ENCODE data around the gene ZNF280B. TPM values are rescaled to one million over a fixed set of nuclear protein-coding genes. Genes with fewer than 3 reads are reported as not detected.
"Not testable (repeated sequence)": the region's sequence is repeated elsewhere in the genome, so short reads cannot be mapped to it uniquely, and the experiment has no call there.

ZNF280B gene
- total RNA-seq, 6 experiments from 2014 or later: 0.14 to 0.48 (median 0.35) TPM

- no peak overlapping the region for H3K27ac Mint-ChIP-seq
- peaks cover 25% of the 10 kb centered on the region for H3K9me3 Mint-ChIP-seq
- no peak overlapping the region for H3K4me3 Mint-ChIP-seq
- TF ChIP-seq CTCF (IDR thresholded peaks at IDR 0.05): no peak
- H3K4me1 Mint-ChIP-seq (ENCODE audit: low read depth): no peaks in the 10 kb centered on the region
- DNase-seq: no peak
- peaks cover 8% of the 10 kb centered on the region; the same call in 1 of the 2 replicates for H3K36me3 Mint-ChIP-seq (ENCODE audit: low read depth)
- H3K27me3 Mint-ChIP-seq (ENCODE audit: insufficient read depth): peaks cover 3% of the 10 kb centered on the region; the same call in 1 of the 2 replicates
These were observed 5.1 kb upstream of the ZNF280B start for GRCh38 chr22:22513619-22514018.

GRCh38 chr22:22512951-22513350, 4.4 kb upstream of the ZNF280B start:
- Mint-ChIP-seq H3K9me3 (peaks cover 26% of the 10 kb centered on the region), H3K27ac (no peak overlapping the region), H3K4me1 (ENCODE audit: low read depth) (no peaks in the 10 kb centered on the region), H3K4me3 (no peak overlapping the region), H3K27me3 (ENCODE audit: insufficient read depth) (peaks cover 3% of the 10 kb centered on the region; the same call in 1 of the 2 replicates), H3K36me3 (ENCODE audit: low read depth) (peaks cover 9% of the 10 kb centered on the region; the same call in 1 of the 2 replicates)
- TF ChIP-seq CTCF (IDR thresholded peaks at IDR 0.05): no peak
- DNase-seq: no peak

- H3K27me3 Mint-ChIP-seq (ENCODE audit: insufficient read depth): not testable (repeated sequence)
These were observed 2.3 kb upstream of the ZNF280B start for GRCh38 chr22:22510833-22511232.

GRCh38 chr22:22509912-22510311, 1.4 kb upstream of the ZNF280B start:
- H3K27me3 Mint-ChIP-seq (ENCODE audit: insufficient read depth); H3K4me3 Mint-ChIP-seq: not testable (repeated sequence)
- H3K9me3 Mint-ChIP-seq: peaks cover 37% of the 10 kb centered on the region

More at GRCh38 chr22:22510833-22511232, 2.3 kb upstream of the ZNF280B start:
- not testable (repeated sequence) for DNase-seq; H3K27ac Mint-ChIP-seq; H3K4me1 Mint-ChIP-seq (ENCODE audit: low read depth); H3K4me3 Mint-ChIP-seq
- Mint-ChIP-seq H3K9me3 (peaks cover 37% of the 10 kb centered on the region), H3K36me3 (ENCODE audit: low read depth) (peaks cover 16% of the 10 kb centered on the region; the same call in 1 of the 2 replicates)

GRCh38 chr22:22507743-22508273, 734 bp downstream of the ZNF280B start:
- H3K9me3 Mint-ChIP-seq: peaks cover 31% of the 10 kb centered on the region
- H3K4me3 Mint-ChIP-seq: peak overlapping the region; percentile 30; the same call in 1 of the 2 replicates
- H3K36me3 Mint-ChIP-seq (ENCODE audit: low read depth): peaks cover 16% of the 10 kb centered on the region; the same call in 1 of the 2 replicates
- H3K27ac Mint-ChIP-seq: no peak overlapping the region
- H3K4me1 Mint-ChIP-seq (ENCODE audit: low read depth): no peaks in the 10 kb centered on the region
- DNase-seq: no peak
- no peaks in the 10 kb centered on the region for H3K27me3 Mint-ChIP-seq (ENCODE audit: insufficient read depth)
- TF ChIP-seq CTCF (IDR thresholded peaks at IDR 0.05): no peak

More at GRCh38 chr22:22509912-22510311, 1.4 kb upstream of the ZNF280B start:
- H3K27ac Mint-ChIP-seq; DNase-seq; H3K4me1 Mint-ChIP-seq (ENCODE audit: low read depth): not testable (repeated sequence)
- H3K36me3 Mint-ChIP-seq (ENCODE audit: low read depth): peaks cover 16% of the 10 kb centered on the region; the same call in 1 of the 2 replicates

GRCh38 chr22:22506736-22507135, 1.8 kb downstream of the ZNF280B start:
- no peak overlapping the region for H3K4me3 Mint-ChIP-seq
- no peaks in the 10 kb centered on the region for H3K27me3 Mint-ChIP-seq (ENCODE audit: insufficient read depth)
- H3K4me1 Mint-ChIP-seq (ENCODE audit: low read depth): no peaks in the 10 kb centered on the region
- H3K36me3 Mint-ChIP-seq (ENCODE audit: low read depth): peaks cover 16% of the 10 kb centered on the region; the same call in 1 of the 2 replicates
- peaks cover 30% of the 10 kb centered on the region for H3K9me3 Mint-ChIP-seq
- no peak for TF ChIP-seq CTCF (IDR thresholded peaks at IDR 0.05)
- DNase-seq: no peak
- no peak overlapping the region for H3K27ac Mint-ChIP-seq

Data from HFFc6 (cell line).